HUES48 (cell line): ENCODE results near the gene NAA38.

Experiments used
- H3K27ac ChIP-seq: one replicate; pipeline ENCODE4 v1.7.0; 2013; ENCODE audit warnings: low read depth, low read length, inconsistent platforms
- H3K27me3 ChIP-seq: 2 replicates; pipeline ENCODE4 v1.6.1; 2013; ENCODE audit warnings: mild to moderate bottlenecking, low read length; ENCODE audit not compliant: control insufficient read depth, insufficient read depth
- H3K36me3 ChIP-seq: 2 replicates; pipeline ENCODE4 v1.6.1; 2013; ENCODE audit warnings: low read length; ENCODE audit not compliant: control insufficient read depth, insufficient read depth
- H3K4me1 ChIP-seq: 2 replicates; pipeline ENCODE4 v1.6.1; 2013; ENCODE audit warnings: mild to moderate bottlenecking, low read length; ENCODE audit not compliant: control insufficient read depth, insufficient read depth
- H3K4me3 ChIP-seq: 2 replicates; pipeline ENCODE4 v1.5.1; 2013; ENCODE audit warnings: mild to moderate bottlenecking, low read depth, low read length
- H3K9ac ChIP-seq: 2 replicates; pipeline ENCODE4 v1.6.1; 2013; ENCODE audit warnings: mild to moderate bottlenecking, low read depth, low read length, moderate library complexity
- H3K9me3 ChIP-seq: 2 replicates; pipeline ENCODE4 v1.6.1; 2013; ENCODE audit warnings: low read length; ENCODE audit not compliant: control insufficient read depth, insufficient read depth

Gene NAA38

DNA sequence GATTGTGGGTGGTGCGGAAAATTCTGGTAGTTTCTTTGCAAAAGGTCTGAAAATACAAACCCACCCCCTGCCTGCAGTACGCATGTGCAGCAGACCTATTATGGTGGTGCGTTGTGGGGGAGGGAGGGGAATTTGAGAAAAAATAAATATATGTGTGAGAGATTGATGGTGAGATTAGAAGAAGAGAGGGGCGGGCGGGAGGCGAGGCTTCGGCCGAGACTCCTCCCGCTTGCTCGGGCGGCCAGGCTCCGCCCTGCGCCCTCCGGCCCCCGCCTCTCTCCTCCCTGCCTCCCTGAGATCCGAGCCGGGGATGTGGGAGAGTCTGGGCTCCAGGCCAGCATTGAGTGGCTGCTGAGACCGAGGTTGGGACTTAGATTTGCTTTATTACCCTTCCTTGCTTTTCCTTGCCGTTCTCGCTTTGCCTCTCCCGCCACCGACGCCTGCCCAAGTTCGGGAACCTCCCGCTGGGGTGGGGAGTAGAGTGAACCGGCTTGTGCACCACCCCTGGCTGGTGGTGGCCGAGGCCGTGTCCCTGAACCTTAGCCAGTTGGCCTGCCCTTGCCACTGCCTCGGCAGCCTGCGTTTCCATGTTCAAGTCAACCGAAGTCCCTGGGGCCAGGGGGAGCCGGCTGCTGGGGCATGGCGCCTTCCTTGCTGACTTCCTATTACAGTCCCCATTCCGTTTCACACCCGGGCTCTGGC, 30.3 kb upstream of the NAA38 start:
- H3K27me3 ChIP-seq: peaks cover 11% of the 10 kb centered on the region
- peak overlapping the region; percentile 73 for H3K27ac ChIP-seq
- H3K4me1 ChIP-seq: peaks cover 31% of the 10 kb centered on the region
- no peaks in the 10 kb centered on the region for H3K9me3 ChIP-seq
- 0 out of 2 replicates have a peak overlapping the region, but pooled peaks have one; percentile 40 for H3K9ac ChIP-seq
- H3K36me3 ChIP-seq: peaks cover 5% of the 10 kb centered on the region; the same call in 1 of the 2 replicates
- H3K4me3 ChIP-seq: peak overlapping the region; percentile 85

DNA sequence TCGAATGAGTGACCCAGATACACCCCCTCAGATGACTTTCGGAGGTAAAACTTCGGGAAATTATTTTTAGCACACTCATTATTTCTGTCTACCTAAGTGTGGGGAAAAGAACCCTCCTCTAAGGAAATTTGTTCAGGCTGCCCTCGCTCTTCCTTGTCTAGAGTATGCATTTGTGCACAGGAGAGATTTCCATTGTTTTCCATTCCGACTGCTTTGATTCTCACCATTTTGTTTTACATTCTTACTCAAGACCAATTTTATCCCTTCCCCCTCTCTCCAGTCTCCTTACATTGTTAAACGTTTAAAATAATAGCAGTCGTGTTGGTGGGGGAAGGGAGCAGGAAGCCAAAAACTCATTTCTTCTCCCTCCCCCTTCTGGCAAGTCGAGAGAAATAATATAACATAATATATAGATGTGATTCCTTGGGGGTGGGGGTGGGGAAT, 29.7 kb upstream of the NAA38 start:
- Histone ChIP-seq H3K9ac (peak overlapping the region; percentile 1; the same call in 1 of the 2 replicates), H3K4me3 (peak overlapping the region; percentile 85), H3K9me3 (no peaks in the 10 kb centered on the region), H3K27me3 (peaks cover 11% of the 10 kb centered on the region), H3K27ac (peak overlapping the region; percentile 70), H3K36me3 (peaks cover 5% of the 10 kb centered on the region), H3K4me1 (peaks cover 31% of the 10 kb centered on the region)

DNA sequence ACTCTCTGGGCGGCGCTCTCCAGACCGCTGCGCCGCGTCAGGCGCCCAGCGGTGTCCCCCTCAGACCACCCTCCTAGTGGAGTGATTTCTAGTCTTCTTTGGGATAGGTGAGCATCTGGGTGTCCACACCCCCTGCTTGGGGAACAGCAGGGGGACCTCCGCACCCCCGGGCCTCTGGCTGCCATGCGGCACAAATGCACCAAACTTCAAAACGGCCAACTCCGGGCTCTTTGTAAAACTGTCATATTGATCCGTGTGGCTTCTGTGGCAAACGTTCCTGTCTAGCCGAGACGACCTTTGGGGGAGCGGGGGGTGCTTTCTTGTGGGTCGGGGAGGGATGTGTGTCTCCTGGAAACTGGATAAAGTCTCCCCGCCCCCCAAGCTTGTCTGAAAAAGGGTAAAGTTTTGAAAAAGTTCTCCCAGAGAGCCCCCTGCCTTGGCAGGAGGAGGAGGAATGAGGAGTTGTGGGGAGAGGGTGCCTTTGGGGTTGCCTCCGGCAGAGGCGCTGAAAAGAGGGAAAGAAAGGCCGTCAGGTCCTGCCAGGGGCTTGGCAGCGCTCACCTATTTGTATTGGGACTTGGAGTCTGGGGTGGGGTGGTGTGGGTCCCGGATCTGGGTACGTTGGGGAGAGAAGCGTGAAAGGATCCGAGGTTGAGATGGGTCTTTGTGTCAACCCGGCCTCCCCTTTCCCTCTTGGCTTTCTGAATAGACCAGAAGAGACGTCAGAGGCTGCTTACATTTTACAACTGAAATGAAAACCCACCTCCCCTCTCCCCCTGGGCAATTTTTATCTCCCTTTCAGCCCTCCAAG, 29.1 kb upstream of the NAA38 start:
- H3K27ac ChIP-seq: peak overlapping the region; percentile 70
- H3K27me3 ChIP-seq: peaks cover 11% of the 10 kb centered on the region
- peak overlapping the region; percentile 1; the same call in 1 of the 2 replicates for H3K9ac ChIP-seq
- peaks cover 5% of the 10 kb centered on the region for H3K36me3 ChIP-seq
- peak overlapping the region; percentile 85 for H3K4me3 ChIP-seq
- peaks cover 31% of the 10 kb centered on the region for H3K4me1 ChIP-seq
- H3K9me3 ChIP-seq: no peaks in the 10 kb centered on the region

DNA sequence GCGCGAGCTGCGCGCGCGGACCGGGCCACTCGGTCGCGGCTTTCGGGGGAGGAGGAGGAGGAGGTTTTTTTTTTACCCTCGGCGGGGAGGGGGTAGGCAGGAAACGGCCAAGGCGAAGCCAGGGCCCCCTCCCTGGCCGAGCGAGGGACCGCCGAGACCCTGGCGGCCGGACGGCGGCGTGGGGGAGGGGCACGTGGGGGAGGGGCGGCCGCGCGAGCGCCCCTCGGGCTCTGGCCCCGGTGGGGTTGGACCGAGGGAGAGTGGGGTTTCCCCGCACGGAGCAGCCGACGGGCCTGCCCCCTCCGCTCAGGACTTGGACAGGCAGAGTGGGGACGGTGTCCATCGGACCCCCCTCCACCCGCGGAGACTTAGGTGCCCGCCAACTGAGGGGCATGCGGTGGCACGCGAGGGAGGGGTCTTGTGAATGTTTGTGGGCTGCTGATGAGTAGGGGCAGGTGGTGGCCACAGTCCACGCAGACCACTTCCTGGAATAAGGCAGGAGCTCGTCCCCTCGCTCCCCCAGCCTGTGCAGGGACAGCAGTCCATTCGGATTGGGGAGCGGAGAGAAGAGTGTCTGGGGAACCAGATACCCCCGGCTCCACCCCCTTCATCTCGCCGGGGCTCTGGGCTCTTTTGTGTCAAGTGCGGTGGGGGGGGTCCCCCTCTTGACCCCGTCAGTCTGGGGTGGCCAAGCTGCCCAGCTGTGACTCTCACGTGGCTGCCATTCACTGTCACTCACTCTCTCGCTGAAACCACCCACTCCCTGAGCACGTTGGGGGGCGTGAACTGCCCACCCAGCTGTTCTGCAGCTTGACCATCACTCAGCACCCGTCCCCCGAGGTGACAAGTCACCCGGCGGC, 28.2 kb upstream of the NAA38 start:
- Histone ChIP-seq H3K9ac (no peak overlapping the region), H3K36me3 (peaks cover 3% of the 10 kb centered on the region; the same call in 1 of the 2 replicates), H3K4me1 (peaks cover 31% of the 10 kb centered on the region), H3K4me3 (peak overlapping the region; percentile 85), H3K27ac (peak overlapping the region; percentile 70), H3K9me3 (no peaks in the 10 kb centered on the region), H3K27me3 (peaks cover 11% of the 10 kb centered on the region)

DNA sequence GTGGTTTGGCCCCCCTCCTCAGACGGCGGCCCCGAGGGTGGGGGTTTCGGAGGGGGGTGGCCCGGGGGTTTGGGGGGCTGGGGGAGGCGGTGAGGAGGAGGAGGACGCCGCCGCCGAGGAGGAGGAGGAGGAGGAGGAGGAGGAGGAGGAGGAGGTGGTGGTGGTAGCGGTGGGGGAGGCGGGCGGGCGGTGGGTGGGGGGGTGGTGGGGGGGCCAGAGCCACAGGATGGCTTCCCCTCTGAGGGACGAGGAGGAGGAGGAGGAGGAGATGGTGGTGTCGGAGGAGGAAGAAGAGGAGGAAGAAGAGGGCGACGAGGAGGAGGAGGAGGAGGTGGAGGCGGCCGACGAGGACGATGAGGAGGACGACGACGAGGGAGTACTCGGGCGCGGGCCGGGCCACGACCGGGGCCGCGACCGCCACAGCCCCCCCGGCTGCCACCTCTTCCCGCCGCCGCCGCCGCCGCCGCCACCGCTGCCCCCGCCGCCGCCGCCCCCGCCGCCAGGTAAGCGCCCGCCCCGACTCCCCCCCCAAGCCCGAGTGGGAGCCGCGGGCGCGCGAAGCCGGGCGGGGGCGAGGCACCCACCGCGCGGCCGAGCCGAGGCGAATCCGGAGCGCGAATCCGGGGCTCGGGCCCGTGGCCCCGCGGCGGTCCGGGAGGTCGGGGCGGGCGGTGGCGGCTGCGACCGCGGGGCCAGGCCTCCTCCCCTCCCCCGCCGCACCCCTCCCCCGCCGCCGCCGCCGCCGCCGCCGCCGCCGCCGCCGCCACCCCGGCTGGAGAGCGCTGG, 27.4 kb upstream of the NAA38 start:
- Histone ChIP-seq H3K27ac (peak overlapping the region; percentile 59), H3K4me3 (peak overlapping the region; percentile 85), H3K36me3 (peaks cover 4% of the 10 kb centered on the region; the same call in 1 of the 2 replicates), H3K9me3 (no peaks in the 10 kb centered on the region), H3K27me3 (peaks cover 11% of the 10 kb centered on the region), H3K9ac (no peak overlapping the region), H3K4me1 (peaks cover 31% of the 10 kb centered on the region)

DNA sequence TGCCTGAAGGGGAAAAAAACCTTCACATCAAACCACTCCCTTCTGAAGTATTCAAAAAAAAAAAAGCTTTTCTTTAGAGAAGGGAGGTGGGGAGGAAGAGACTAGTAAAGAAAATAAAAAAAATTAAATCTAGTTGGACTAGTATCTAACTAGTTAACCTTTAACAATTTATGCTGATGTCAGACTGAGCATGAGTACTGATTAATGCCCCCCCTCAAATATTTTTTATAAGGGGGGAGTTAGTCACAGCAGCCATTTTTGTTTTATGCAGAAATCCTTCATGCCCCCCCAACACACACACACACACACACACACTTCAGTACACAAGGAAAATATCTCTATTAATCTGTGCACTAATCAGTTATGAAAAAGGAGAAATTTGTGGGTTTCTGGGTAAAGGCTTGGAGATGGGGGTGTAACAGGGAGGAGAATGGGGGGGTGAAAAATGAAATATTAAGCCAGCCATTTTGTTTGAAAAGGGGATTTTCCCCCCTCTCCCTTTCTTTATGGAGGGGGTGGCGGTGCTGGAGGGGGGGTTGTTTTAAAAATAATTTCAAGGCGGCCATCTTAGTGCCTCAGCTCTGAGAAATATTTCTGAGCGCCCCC, 26.5 kb upstream of the NAA38 start:
- Histone ChIP-seq H3K27ac (no peak overlapping the region), H3K4me1 (peaks cover 28% of the 10 kb centered on the region), H3K4me3 (peak overlapping the region; percentile 38), H3K9ac (no peak overlapping the region), H3K9me3 (no peaks in the 10 kb centered on the region), H3K27me3 (peaks cover 11% of the 10 kb centered on the region), H3K36me3 (peaks cover 10% of the 10 kb centered on the region)

DNA sequence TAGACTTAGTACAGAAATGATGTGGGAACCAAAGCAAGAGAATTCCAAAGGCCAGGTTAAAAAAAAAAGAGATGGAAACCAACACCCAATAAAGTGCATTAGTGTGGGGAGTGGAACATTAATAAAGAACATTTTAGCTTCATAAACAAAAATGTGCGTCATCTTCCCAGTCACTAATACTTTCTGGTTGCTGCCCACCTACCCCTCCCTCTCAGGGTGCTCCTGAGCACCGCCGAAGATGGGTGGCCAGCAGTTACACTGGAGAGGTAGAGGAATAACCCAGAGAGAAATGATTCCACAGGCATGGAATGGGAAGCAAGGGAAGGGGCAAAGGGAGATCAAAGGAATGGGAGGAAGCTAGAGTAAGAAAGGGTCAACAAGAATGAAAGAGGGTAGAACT, 25.3 kb upstream of the NAA38 start:
- H3K4me1 ChIP-seq: peaks cover 18% of the 10 kb centered on the region
- H3K4me3 ChIP-seq: no peak overlapping the region
- peaks cover 10% of the 10 kb centered on the region for H3K36me3 ChIP-seq
- no peak overlapping the region for H3K27ac ChIP-seq
- H3K27me3 ChIP-seq: peaks cover 11% of the 10 kb centered on the region
- no peaks in the 10 kb centered on the region for H3K9me3 ChIP-seq
- H3K9ac ChIP-seq: no peak overlapping the region

DNA sequence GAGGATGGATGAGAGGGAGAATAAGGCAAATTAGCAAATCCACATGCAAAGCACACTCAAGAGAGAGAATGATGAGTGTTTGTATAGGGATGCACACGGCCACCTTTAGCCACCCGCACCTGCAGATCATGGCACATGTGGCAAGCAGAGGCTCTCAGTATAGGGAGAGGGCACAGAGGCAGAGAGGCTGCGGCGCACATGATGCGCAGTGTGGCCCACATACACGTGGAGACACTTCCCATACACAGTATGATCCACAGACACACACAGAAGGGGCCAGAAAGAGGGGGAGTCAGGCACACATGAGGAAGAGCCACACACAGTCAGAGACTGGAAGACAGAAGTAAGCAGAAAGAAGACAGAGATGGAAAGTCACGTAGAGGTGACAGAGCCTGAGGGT, 24.7 kb upstream of the NAA38 start:
- Histone ChIP-seq H3K36me3 (peaks cover 10% of the 10 kb centered on the region), H3K4me3 (no peak overlapping the region), H3K9me3 (no peaks in the 10 kb centered on the region), H3K4me1 (peaks cover 14% of the 10 kb centered on the region), H3K27me3 (peaks cover 11% of the 10 kb centered on the region), H3K9ac (no peak overlapping the region), H3K27ac (no peak overlapping the region)

DNA sequence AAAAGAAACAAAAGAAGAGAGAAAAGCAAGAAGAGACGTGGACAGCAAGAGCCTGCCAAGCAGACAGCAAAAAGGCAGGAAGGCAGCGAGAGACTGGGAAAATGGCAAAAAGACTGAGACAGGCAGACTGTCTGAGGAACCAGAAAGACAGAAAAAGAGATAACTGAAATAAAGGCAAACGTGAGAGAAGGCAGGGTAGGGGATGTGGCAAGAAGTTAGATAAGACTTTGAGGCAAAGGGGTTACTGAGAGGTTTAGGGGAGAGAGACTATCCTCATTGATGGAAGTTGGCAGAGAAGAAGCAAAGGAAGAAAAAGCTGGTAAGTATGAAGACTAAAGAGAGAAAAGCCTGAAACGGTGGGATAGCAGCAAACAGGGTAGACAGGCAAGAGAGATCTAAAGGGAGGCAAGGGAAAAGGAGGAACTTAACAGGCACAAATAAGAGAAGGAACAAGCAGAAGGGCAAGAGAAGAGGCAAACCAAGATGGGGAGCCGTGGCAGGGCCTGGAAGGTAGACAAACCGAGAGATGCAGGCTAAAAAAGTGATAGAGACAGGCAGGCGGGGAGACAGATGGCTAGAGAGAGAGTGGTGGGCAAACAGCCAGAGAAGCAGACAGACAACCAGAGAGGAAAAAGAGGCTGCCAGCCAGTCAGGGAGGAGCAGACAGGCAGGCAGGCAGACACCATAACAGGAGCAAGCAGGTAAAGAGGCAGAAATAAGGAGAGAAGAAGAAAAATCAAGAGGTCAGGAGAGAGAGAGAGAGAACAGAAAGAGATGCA, 24.1 kb upstream of the NAA38 start:
- Histone ChIP-seq H3K27ac (no peak overlapping the region), H3K36me3 (peaks cover 10% of the 10 kb centered on the region), H3K4me1 (peaks cover 9% of the 10 kb centered on the region), H3K9ac (no peak overlapping the region), H3K27me3 (peaks cover 10% of the 10 kb centered on the region), H3K9me3 (no peaks in the 10 kb centered on the region), H3K4me3 (no peak overlapping the region)
